RKO (cell line): ENCODE results near the gene CD2AP.
"Not testable (repeated sequence)": the region's sequence is repeated elsewhere in the genome, so short reads cannot be mapped to it uniquely, and the experiment has no call there.

Source experiments
- DNase-seq: peaks from one replicate; pipeline ENCODE4 v3.0.0-alpha.2; 2016; ENCODE audit warnings: low spot score

CD2AP gene

GRCh38 chr6:47566602-47567001 is 89.0 kb downstream of the CD2AP start:
- DNase-seq = not testable (repeated sequence)

GRCh38 chr6:47567586-47567985 is 90.0 kb downstream of the CD2AP start:
- no peak for DNase-seq

GRCh38 chr6:47571488-47571887 is 93.9 kb downstream of the CD2AP start:
- no peak for DNase-seq

- no peak for DNase-seq
Measured at GRCh38 chr6:47573109-47573508, 95.5 kb downstream of the CD2AP start.

GRCh38 chr6:47574789-47575188 is 97.2 kb downstream of the CD2AP start:
- DNase-seq = no peak

- DNase-seq = no peak
Measured at GRCh38 chr6:47579040-47579439, 101.5 kb downstream of the CD2AP start.

GRCh38 chr6:47581591-47581990 is 104.0 kb downstream of the CD2AP start:
- no peak for DNase-seq

GRCh38 chr6:47587493-47587892 is 109.9 kb downstream of the CD2AP start:
- DNase-seq = no peak

- DNase-seq = no peak
Measured at GRCh38 chr6:47592131-47592840, 114.7 kb downstream of the CD2AP start.

GRCh38 chr6:47593979-47594378 is 116.4 kb downstream of the CD2AP start:
- no peak for DNase-seq

GRCh38 chr6:47595785-47596184 is 118.2 kb downstream of the CD2AP start:
- no peak for DNase-seq

- DNase-seq = no peak
Measured at GRCh38 chr6:47598367-47598766, 120.8 kb downstream of the CD2AP start.

- DNase-seq = no peak
Measured at GRCh38 chr6:47599512-47599911, 121.9 kb downstream of the CD2AP start.

- DNase-seq = no peak
Measured at GRCh38 chr6:47603227-47603626, 125.6 kb downstream of the CD2AP start.

- DNase-seq = no peak
Measured at GRCh38 chr6:47603995-47604394, 126.4 kb downstream of the CD2AP start.

- DNase-seq = no peak
Measured at GRCh38 chr6:47621838-47622449, 144.4 kb downstream of the CD2AP start.

- no peak for DNase-seq
Measured at GRCh38 chr6:47626782-47627181, 149.2 kb downstream of the CD2AP start.

- no peak for DNase-seq
Measured at GRCh38 chr6:47628448-47629272, 151.1 kb downstream of the CD2AP start.

GRCh38 chr6:47629954-47630353 is 152.4 kb downstream of the CD2AP start:
- no peak for DNase-seq

GRCh38 chr6:47630587-47630986 is 153.0 kb downstream of the CD2AP start:
- DNase-seq = no peak

- DNase-seq = peak; percentile 63
Measured at GRCh38 chr6:47631269-47631772, 153.7 kb downstream of the CD2AP start.

- no peak for DNase-seq
Measured at GRCh38 chr6:47631797-47632196, 154.2 kb downstream of the CD2AP start.

- peak; percentile 23 for DNase-seq
Measured at GRCh38 chr6:47633141-47633540, 155.6 kb downstream of the CD2AP start.
